PC-3 (cell line): ENCODE results near the gene GMDS.

ENCODE experiments used
- EZH2 ChIP-seq: fragments of 300-600 bp; sonication (generic); IDR thresholded peaks from one replicate; pipeline ENCODE4 v1.6.1; 2017; ENCODE audit warnings: antibody characterized with exemption, mild to moderate bottlenecking, low read length; ENCODE audit not compliant: unreplicated experiment
- EZH2phosphoT487 ChIP-seq: fragments of 300-600 bp; sonication (generic); IDR thresholded peaks from 2 replicates; pipeline ENCODE4 v1.6.1; 2018; ENCODE audit warnings: mild to moderate bottlenecking, antibody characterized with exemption, low read length, borderline replicate concordance
- TF ChIP-seq, protein P1 (sequence below): fragments of 300-600 bp; sonication (generic); conservative IDR thresholded peaks from 2 replicates; pipeline ENCODE4 v1.5.1; 2017; ENCODE audit warnings: antibody characterized with exemption, low read depth, mild to moderate bottlenecking, low read length

DNA sequence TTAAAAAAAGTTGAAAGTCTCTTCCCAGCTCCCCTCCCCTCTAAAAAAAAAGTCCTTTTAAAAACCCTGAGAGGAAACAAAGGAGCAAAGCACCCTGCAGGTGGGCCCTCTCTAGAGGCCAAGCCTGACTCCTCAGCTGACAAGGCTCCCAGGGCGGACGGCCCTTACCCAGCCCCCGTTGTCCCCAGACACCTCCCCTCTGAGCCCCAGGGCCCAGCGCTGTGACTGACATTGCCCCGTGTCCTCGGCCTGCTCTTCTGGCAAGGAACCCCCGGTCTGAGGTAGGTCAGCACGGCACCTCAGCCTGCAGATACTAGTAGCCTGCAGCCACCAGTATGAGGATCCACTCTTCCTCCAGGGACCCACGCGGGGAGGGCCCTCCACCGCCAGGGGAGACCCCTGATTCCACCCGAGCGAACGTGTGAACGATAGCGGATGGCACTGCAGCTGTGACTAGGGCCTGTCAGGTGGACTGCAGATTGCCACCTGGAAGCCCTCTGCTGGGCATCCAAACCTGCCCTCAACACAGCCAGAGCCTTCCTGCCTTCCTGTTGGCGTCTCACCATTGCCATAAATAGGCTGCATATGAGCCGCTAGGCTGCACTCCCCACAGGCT is 601.5 kb downstream of the GMDS start:
- TF ChIP-seq, protein P1, sequence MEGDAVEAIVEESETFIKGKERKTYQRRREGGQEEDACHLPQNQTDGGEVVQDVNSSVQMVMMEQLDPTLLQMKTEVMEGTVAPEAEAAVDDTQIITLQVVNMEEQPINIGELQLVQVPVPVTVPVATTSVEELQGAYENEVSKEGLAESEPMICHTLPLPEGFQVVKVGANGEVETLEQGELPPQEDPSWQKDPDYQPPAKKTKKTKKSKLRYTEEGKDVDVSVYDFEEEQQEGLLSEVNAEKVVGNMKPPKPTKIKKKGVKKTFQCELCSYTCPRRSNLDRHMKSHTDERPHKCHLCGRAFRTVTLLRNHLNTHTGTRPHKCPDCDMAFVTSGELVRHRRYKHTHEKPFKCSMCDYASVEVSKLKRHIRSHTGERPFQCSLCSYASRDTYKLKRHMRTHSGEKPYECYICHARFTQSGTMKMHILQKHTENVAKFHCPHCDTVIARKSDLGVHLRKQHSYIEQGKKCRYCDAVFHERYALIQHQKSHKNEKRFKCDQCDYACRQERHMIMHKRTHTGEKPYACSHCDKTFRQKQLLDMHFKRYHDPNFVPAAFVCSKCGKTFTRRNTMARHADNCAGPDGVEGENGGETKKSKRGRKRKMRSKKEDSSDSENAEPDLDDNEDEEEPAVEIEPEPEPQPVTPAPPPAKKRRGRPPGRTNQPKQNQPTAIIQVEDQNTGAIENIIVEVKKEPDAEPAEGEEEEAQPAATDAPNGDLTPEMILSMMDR, result no peak
- TF ChIP-seq EZH2, result no peak
- TF ChIP-seq EZH2phosphoT487, result no peak
